ENCODE measurements around the gene CDC20. TPM values are rescaled to one million over a fixed set of nuclear protein-coding genes. Genes with fewer than 3 reads are reported as not detected.

Gene CDC20
- total and polyA plus RNA-seq, 2 of the 4 experiments (the other 2 are of a cell fraction), result 103 to 107 TPM

GRCh38 chr1:43359696-43360095, 915 bp downstream of the CDC20 start (continued):
- TF ChIP-seq CEBPB (IDR thresholded peaks at IDR 0.05; ENCODE audit: low read depth, low read length) (no peak), MAFK (IDR thresholded peaks at IDR 0.05; ENCODE audit: low read depth, low read length) (no peak), CHD1 (IDR thresholded peaks at IDR 0.05; ENCODE audit: low read depth, low read length) (no peak), FOS (IDR thresholded peaks at IDR 0.05; ENCODE audit: low read depth, low read length) (no peak)

GRCh38 chr1:43360616-43361015, 1.8 kb downstream of the CDC20 start:
- H2BK5ac ChIP-seq (ENCODE audit: low read depth, low read length, poor library complexity, severe bottlenecking), result no peak overlapping the region
- H2AFZ ChIP-seq (replicated peaks; ENCODE audit: low read length, poor library complexity), result no peak overlapping the region
- no CpG with 5 or more reads among the region's 4 CpGs for WGBS, 2 experiments (ENCODE audit: extremely low coverage in 2 of 2, insufficient read length in 1 of 2)
- H4K20me1 ChIP-seq (ENCODE audit: insufficient read depth, low read length), result peaks cover 21% of the 10 kb centered on the region; the same call in 1 of the 2 replicates
- no peak overlapping the region for H4K5ac ChIP-seq (ENCODE audit: low read depth, low read length)
- H2BK20ac ChIP-seq (ENCODE audit: low read depth, low read length), result no peak overlapping the region
- ChIA-PET POLR2A (ENCODE audit: unreplicated experiment) (no interaction called here), CTCF (no interaction called here)
- ATAC-seq (ENCODE audit: low read depth) (no peak), DNase-seq (no peak)
- H2BK15ac ChIP-seq (ENCODE audit: low read depth, low read length), result no peak overlapping the region
- H3K18ac ChIP-seq (ENCODE audit: low read depth, low read length), result no peak overlapping the region
- H3K79me1 ChIP-seq (ENCODE audit: low read depth in 1 of 2, low read length in 2 of 2), result peaks cover 14 to 54% of the 10 kb centered on the region in 2 experiments; a peak in 3 of 4 replicates
- no peak overlapping the region for H2BK120ac ChIP-seq (ENCODE audit: low read depth, low read length)
- H3K9me3 ChIP-seq (ENCODE audit: control insufficient read depth, insufficient read depth, low read length), result no peaks in the 10 kb centered on the region
- H2AK5ac ChIP-seq (ENCODE audit: low read depth, low read length), result no peak overlapping the region
- H3K27me3 ChIP-seq (ENCODE audit: control insufficient read depth, insufficient read depth, low read length), result no peaks in the 10 kb centered on the region
- in situ Hi-C loops (cut with MboI; ENCODE audit: low sequenced_read_pairs), result no loop called here
- dilution Hi-C loops (cut with HindIII; ENCODE audit: low sequenced_read_pairs, unreplicated experiment), result no loop called here
- BruUV-seq (replicated peaks), result no TSS peak
- no peak overlapping the region for H3K56ac ChIP-seq (ENCODE audit: extremely low read depth, insufficient read depth, low read length)
- intact Hi-C loops (cut with micrococcal nuclease), result no loop called here
- H3K36me3 ChIP-seq (ENCODE audit: control insufficient read depth, insufficient read depth, low read length), result peaks cover 46% of the 10 kb centered on the region
- H4K8ac ChIP-seq (ENCODE audit: low read depth in 2 of 2, low read length in 2 of 2), result no peak overlapping the region
- no peak overlapping the region for H3K14ac ChIP-seq (replicated peaks; ENCODE audit: low read depth, low read length)
- no peak overlapping the region for H4K91ac ChIP-seq (ENCODE audit: insufficient read depth, low read depth, low read length)
- H3K4me1 ChIP-seq (ENCODE audit: control insufficient read depth, insufficient read depth, low read length), result peaks cover 6% of the 10 kb centered on the region; the same call in 1 of the 2 replicates
- no peak overlapping the region; the same call in 1 of the 2 replicates for H3K9ac ChIP-seq (ENCODE audit: low read depth, low read length)
- H3K4me2 ChIP-seq (ENCODE audit: low read depth, low read length), result 0 out of 2 replicates have a peak overlapping the region, but pooled peaks have one; percentile 8
- TF ChIP-seq RAD21 (IDR thresholded peaks at IDR 0.05; ENCODE audit: low read length) (no peak), FOS (IDR thresholded peaks at IDR 0.05; ENCODE audit: low read depth, low read length) (no peak), ELK1 (IDR thresholded peaks at IDR 0.05; ENCODE audit: borderline replicate concordance, low read depth, low read length) (no peak), NFE2L2 (IDR thresholded peaks at IDR 0.05; ENCODE audit: low read depth, low read length) (no peak), RCOR1 (IDR thresholded peaks at IDR 0.05; ENCODE audit: insufficient replicate concordance, low read length) (no peak), CTCF (conservative IDR thresholded peaks at IDR 0.05; ENCODE audit: low read depth, low read length) (no peak), MAZ (IDR thresholded peaks at IDR 0.05; ENCODE audit: borderline replicate concordance, low read depth, low read length) (no peak), CHD1 (IDR thresholded peaks at IDR 0.05; ENCODE audit: low read depth, low read length) (no peak)
- no peak overlapping the region for H3K23ac ChIP-seq (ENCODE audit: low read depth, low read length)
- no peak overlapping the region for H3K4me3 ChIP-seq (ENCODE audit: insufficient read depth, low read depth, low read length)
- no peak overlapping the region for H3K27ac ChIP-seq (ENCODE audit: insufficient read depth, low read length)
- peaks cover 16% of the 10 kb centered on the region; the same call in 1 of the 2 replicates for H3K9me1 ChIP-seq (ENCODE audit: insufficient read depth, low read length)
- H2AK9ac ChIP-seq (replicated peaks; ENCODE audit: low read depth, low read length, poor library complexity), result no peak overlapping the region
- no peak overlapping the region for H3K4ac ChIP-seq (ENCODE audit: low read depth, low read length)

All from IMR-90 (cell line).